Heart left ventricle (tissue), 16 donors: ENCODE results near the gene MORC2. TPM values are rescaled to one million over a fixed set of nuclear protein-coding genes. Genes with fewer than 3 reads are reported as not detected.

Experiments used
- ATAC-seq, 4 donors: fragments of 200-7000 bp; cut with Tn5 transposase; one replicate each; pipeline ENCODE4 v1.9.1; 2020 to 2022; ENCODE audit warnings: moderate library complexity in 4 of 4, mild to moderate bottlenecking in 3 of 4, moderate number of reproducible peaks in 1 of 4
- DNase-seq, 5 donors: peaks; one replicate each; pipeline ENCODE4 v3.0.0-alpha.2; 2020
- H3K27ac ChIP-seq, 12 donors: fragments of 200-600 bp; sonication (generic) in 4 of 12; one replicate each; pipeline versions ENCODE4 v1.5.0 to v1.8.0; 2016 to 2022; ENCODE audit warnings: mild to moderate bottlenecking in 2 of 12
- H3K27me3 ChIP-seq, 9 donors: fragments of 200-600 bp; sonication (generic) in 2 of 9; one replicate each; pipeline versions ENCODE4 v1.5.1 to v1.8.0; 2016 to 2022; ENCODE audit warnings: mild to moderate bottlenecking in 3 of 9
- H3K36me3 ChIP-seq, 9 donors: fragments of 200-600 bp; sonication (generic) in 2 of 9; one replicate each; pipeline versions ENCODE4 v1.5.0 to v1.8.0; 2018 to 2022; ENCODE audit warnings: mild to moderate bottlenecking in 2 of 9
- H3K4me1 ChIP-seq, 12 donors: fragments of 200-600 bp; sonication (generic) in 4 of 12; one replicate each; pipeline versions ENCODE4 v1.5.0 to v1.8.0; 2016 to 2022; ENCODE audit warnings: mild to moderate bottlenecking in 3 of 12
- H3K4me3 ChIP-seq, 12 donors: fragments of 200-600 bp; sonication (generic) in 4 of 12; one replicate each; pipeline versions ENCODE4 v1.5.0 to v1.8.0; 2017 to 2022; ENCODE audit warnings: mild to moderate bottlenecking in 9 of 12, moderate library complexity in 4 of 12
- H3K9me3 ChIP-seq, 12 donors: fragments of 200-600 bp; sonication (generic) in 4 of 12; one replicate each; pipeline versions ENCODE4 v1.5.0 to v1.8.0; 2016 to 2022; ENCODE audit warnings: mild to moderate bottlenecking in 1 of 12
- POLR2A ChIP-seq, 2 donors: fragments of 450-650 bp; IDR thresholded peaks; one replicate each; pipeline ENCODE4 v1.6.1; 2017; ENCODE audit warnings: antibody characterized with exemption in 2 of 2, mild to moderate bottlenecking in 2 of 2, moderate library complexity in 2 of 2
- WGBS, 4 donors: extraction: QIAGEN DNeasy Blood & Tissue Kit in 2 of 4; methylation state at CpG; one replicate each; pipeline versions ENCODE4 v1.1.5 to v1.1.7; 2013 to 2018; 5-methylcytosine and 5-hydroxymethylcytosine counted together
- intact Hi-C, 10 donors: fragments of 100-400 bp; cut with DNase I; formaldehyde crosslinking; loops; one replicate each; pipeline versions ENCODE4 v1.11.1 to v1.14.2; 2022
- polyA plus RNA-seq, 2 donors: library from polyadenylated mRNA; stranded (reverse); fragments of 200-250 nt; gene quantifications; one replicate each; pipeline ENCODE4 v1.2.3, GENCODE V29; 2013
- total RNA-seq, 9 donors: library from RNA; depleted of rRNA in 2 of 9; stranded (reverse); fragments of >200 nt in 2 of 9; fragmentation: NEBNext Ultra II Directional in 3 of 9; extraction: Animal tissue kit (Norgen Biotek cat#: 25700) in 3 of 9; gene quantifications; one replicate each; pipeline versions ENCODE4 v1.1.0 to v1.2.4, GENCODE V29; 2016 to 2023
- TF ChIP-seq, protein P1 (sequence below), 12 donors: fragments of 200-600 bp; sonication (generic) in 4 of 12; IDR thresholded peaks; one replicate each; pipeline versions ENCODE4 v1.5.0 to v1.8.0; 2018 to 2022; ENCODE audit warnings: antibody characterized with exemption in 12 of 12, mild to moderate bottlenecking in 5 of 12
- donor health status: ischemic (EF 13 %, LVEDD 7.1; RV severe dilation, severe dysfunction).
- donor health status: healthy with polysubstance abuse.
- donor health status: DM: no; HTN: yes; CAD: no.
- donor health status: DM: no; HTN: no; CAD: no.
- donor health status: ischemic (EF 25% LVEDD 6.9; RV normal size, moderate dysfunction).
- donor health status: ischemic (EF 25% LVEDD 5.7; RV mildly dilated, moderate dysfunction).
- donor health status: healthy.
- donor health status: DM: yes; HTN: yes; CAD: no.
- donor health status: ischemic (EF 35%, LVEDD 5.7; RV mildly dilated, moderate dysfunction).
- donor health status: nonischemic (EF 11% LVEDD 7.7; RV severe dilation, severe dysfunction).
- donor health status: DM: yes; HTN: yes; CAD: no.
- donor health status: PGD.
- donor health status: ischemic (EF 29% LVEDD 5.4; RV normal size, mild dysfunction).
- donor health status: nonischemic (EF 23%, LVEDD 6.1; RV moderate dilation, normal function).

MORC2 gene
- total and polyA plus RNA-seq, 11 donors, result 12.0 to 24.4 (median 17.8) TPM

- DNase-seq (peak in 1 of 5 donors; percentile 1), ATAC-seq (no peak)
- TF ChIP-seq POLR2A (IDR thresholded peaks at IDR 0.05), result no peak
- no peaks in the 10 kb centered on the region for H3K36me3 ChIP-seq
- intact Hi-C loops, result loop anchor here in 2 of 10 donors (10.0 kb wide), 2 partner anchors 107 to 117 kb away; no protein-coding TSS in a partner anchor
- no peaks in the 10 kb centered on the region for H3K9me3 ChIP-seq
- H3K4me3 ChIP-seq, result peak overlapping the region in 1 of 12 donors; percentile 2
- H3K27me3 ChIP-seq, result no peaks in the 10 kb centered on the region
- 54 to 70% (median 66%) methylated on average over 5 to 6 of the region's 6 CpGs for WGBS, 4 donors
- peak overlapping the region in 8 of 12 donors; percentile 17 to 72 (median 58) for H3K27ac ChIP-seq
- H3K4me1 ChIP-seq, result peaks cover 0 to 49% (median 28%) of the 10 kb centered on the region in 12 donors
Measured at GRCh38 chr22:30882184-30882717, 86.3 kb downstream of the MORC2 start.

GRCh38 chr22:30881361-30882183 is 87.0 kb downstream of the MORC2 start:
- peak; percentile 45 to 77 (median 67) for DNase-seq
- Histone ChIP-seq H3K27ac (peak overlapping the region in 9 of 12 donors; percentile 17 to 72 (median 56)), H3K27me3 (no peaks in the 10 kb centered on the region), H3K4me1 (peaks cover 0 to 56% (median 29%) of the 10 kb centered on the region in 12 donors), H3K4me3 (peak overlapping the region in 2 of 12 donors; percentile 2 to 24), H3K9me3 (no peaks in the 10 kb centered on the region), H3K36me3 (no peaks in the 10 kb centered on the region)
- 43 to 59% (median 51%) methylated on average over 10 to 14 of the region's 14 CpGs for WGBS, 4 donors
- TF ChIP-seq, protein P1, sequence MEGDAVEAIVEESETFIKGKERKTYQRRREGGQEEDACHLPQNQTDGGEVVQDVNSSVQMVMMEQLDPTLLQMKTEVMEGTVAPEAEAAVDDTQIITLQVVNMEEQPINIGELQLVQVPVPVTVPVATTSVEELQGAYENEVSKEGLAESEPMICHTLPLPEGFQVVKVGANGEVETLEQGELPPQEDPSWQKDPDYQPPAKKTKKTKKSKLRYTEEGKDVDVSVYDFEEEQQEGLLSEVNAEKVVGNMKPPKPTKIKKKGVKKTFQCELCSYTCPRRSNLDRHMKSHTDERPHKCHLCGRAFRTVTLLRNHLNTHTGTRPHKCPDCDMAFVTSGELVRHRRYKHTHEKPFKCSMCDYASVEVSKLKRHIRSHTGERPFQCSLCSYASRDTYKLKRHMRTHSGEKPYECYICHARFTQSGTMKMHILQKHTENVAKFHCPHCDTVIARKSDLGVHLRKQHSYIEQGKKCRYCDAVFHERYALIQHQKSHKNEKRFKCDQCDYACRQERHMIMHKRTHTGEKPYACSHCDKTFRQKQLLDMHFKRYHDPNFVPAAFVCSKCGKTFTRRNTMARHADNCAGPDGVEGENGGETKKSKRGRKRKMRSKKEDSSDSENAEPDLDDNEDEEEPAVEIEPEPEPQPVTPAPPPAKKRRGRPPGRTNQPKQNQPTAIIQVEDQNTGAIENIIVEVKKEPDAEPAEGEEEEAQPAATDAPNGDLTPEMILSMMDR (IDR thresholded peaks at IDR 0.05), result no peak
- TF ChIP-seq POLR2A (IDR thresholded peaks at IDR 0.05), result no peak
- intact Hi-C loops, result loop anchor here in 2 of 10 donors (10.0 kb wide), 2 partner anchors 107 to 117 kb away; no protein-coding TSS in a partner anchor
- ATAC-seq, result peak; percentile 67 to 87 (median 70)

- Histone ChIP-seq H3K4me1 (peaks cover 0 to 63% (median 33%) of the 10 kb centered on the region in 12 donors), H3K36me3 (no peaks in the 10 kb centered on the region), H3K4me3 (no peak overlapping the region), H3K27ac (peak overlapping the region in 7 of 12 donors; percentile 49 to 72 (median 61)), H3K27me3 (no peaks in the 10 kb centered on the region), H3K9me3 (no peaks in the 10 kb centered on the region)
- ATAC-seq (no peak), DNase-seq (peak in 2 of 5 donors; percentile 20 to 51)
- intact Hi-C loops, result loop anchor here in 2 of 10 donors (10.0 kb wide), 2 partner anchors 106 to 116 kb away; no protein-coding TSS in a partner anchor
- TF ChIP-seq, protein P1 (IDR thresholded peaks at IDR 0.05), result no peak
- TF ChIP-seq POLR2A (IDR thresholded peaks at IDR 0.05), result no peak
- 90 to 95% (median 92%) methylated on average over 3 to 5 of the region's 5 CpGs for WGBS, 4 donors
Measured at GRCh38 chr22:30880847-30881246, 87.7 kb downstream of the MORC2 start.

DNA sequence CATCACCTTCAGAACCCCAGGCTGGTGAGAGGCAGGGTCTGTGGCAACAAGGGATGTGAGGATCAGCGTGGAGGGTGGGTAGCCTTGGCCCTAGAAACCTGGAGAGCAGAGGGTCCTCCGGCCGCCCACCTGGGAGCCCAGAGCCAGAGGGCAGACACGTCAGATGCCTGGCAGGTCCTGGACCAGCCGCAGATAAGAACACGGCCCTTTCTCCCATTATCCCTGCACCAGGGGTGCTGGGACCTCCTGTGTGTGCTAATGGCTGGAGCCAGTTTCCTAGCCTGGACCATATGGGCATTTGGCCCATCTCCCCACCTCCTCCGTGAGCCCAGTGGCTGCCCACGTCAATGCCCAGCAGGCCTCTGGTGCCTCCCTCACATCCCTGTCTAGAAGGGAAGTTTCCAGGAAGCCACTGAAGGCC is 88.4 kb downstream of the MORC2 start:
- WGBS, 4 donors, result 91 to 92% (median 91%) methylated on average over 6 to 8 of the region's 8 CpGs
- TF ChIP-seq, protein P1 (IDR thresholded peaks at IDR 0.05), result no peak
- TF ChIP-seq POLR2A (IDR thresholded peaks at IDR 0.05), result no peak
- DNase-seq (peak in 2 of 5 donors; percentile 10 to 33), ATAC-seq (no peak)
- Histone ChIP-seq H3K27me3 (no peaks in the 10 kb centered on the region), H3K4me3 (no peak overlapping the region), H3K36me3 (no peaks in the 10 kb centered on the region), H3K4me1 (peaks cover 0 to 64% (median 33%) of the 10 kb centered on the region in 12 donors), H3K27ac (peak overlapping the region in 2 of 12 donors; percentile 63 to 78), H3K9me3 (no peaks in the 10 kb centered on the region)
- intact Hi-C loops, result loop anchor here in 2 of 10 donors (10.0 kb wide), 2 partner anchors 105 to 115 kb away; no protein-coding TSS in a partner anchor
